ENCODE measurements around the gene TRMT1.

TRMT1 gene

GRCh38 chr19:13121551-13122274 is 5.2 kb upstream of the TRMT1 start:
- no peak overlapping the region for H3K9ac ChIP-seq (ENCODE audit: low read depth, low read length)
- H3K27ac ChIP-seq (ENCODE audit: low read length), result no peak overlapping the region
- no peaks in the 10 kb centered on the region for H3K9me3 ChIP-seq (ENCODE audit: insufficient read depth, low read length, severe bottlenecking)
- no peak overlapping the region for H2AFZ ChIP-seq (ENCODE audit: low read depth, low read length)
- H3K36me3 ChIP-seq (ENCODE audit: insufficient read depth, low read length), result peaks cover 59% of the 10 kb centered on the region
- H4K20me1 ChIP-seq (ENCODE audit: insufficient read depth, low read length), result peaks cover 66% of the 10 kb centered on the region
- peaks cover 35% of the 10 kb centered on the region for H3K4me1 ChIP-seq (ENCODE audit: insufficient read depth, low read length)
- H3K4me2 ChIP-seq (ENCODE audit: insufficient read depth, low read length), result peak overlapping the region; percentile 0; the same call in 1 of the 2 replicates
- H3K79me2 ChIP-seq (ENCODE audit: insufficient read depth, low read length), result peaks cover 87% of the 10 kb centered on the region
- H3K4me3 ChIP-seq (ENCODE audit: low read depth in 1 of 2, low read length in 2 of 2), result no peak overlapping the region
- no peaks in the 10 kb centered on the region for H3K27me3 ChIP-seq (ENCODE audit: insufficient read depth, low read length, poor library complexity)
- ATAC-seq (ENCODE audit: insufficient read depth, low read depth), result no peak
- TF ChIP-seq CTCF (IDR thresholded peaks at IDR 0.05; ENCODE audit: borderline replicate concordance, extremely low read depth, low read length, poor library complexity, severe bottlenecking), result no peak
- no peak for TF ChIP-seq EZH2 (IDR thresholded peaks at IDR 0.05; ENCODE audit: borderline replicate concordance, low read depth, low read length, severe bottlenecking)
- DNase-seq, result no peak

- Histone ChIP-seq H3K36me3 (ENCODE audit: insufficient read depth, low read length) (peaks cover 54% of the 10 kb centered on the region), H3K79me2 (ENCODE audit: insufficient read depth, low read length) (peaks cover 85% of the 10 kb centered on the region), H3K27me3 (ENCODE audit: insufficient read depth, low read length, poor library complexity) (no peaks in the 10 kb centered on the region), H3K27ac (ENCODE audit: low read length) (no peak overlapping the region), H2AFZ (ENCODE audit: low read depth, low read length) (no peak overlapping the region), H3K4me3 (ENCODE audit: low read depth in 1 of 2, low read length in 2 of 2) (no peak overlapping the region), H3K9me3 (ENCODE audit: insufficient read depth, low read length, severe bottlenecking) (no peaks in the 10 kb centered on the region), H3K4me1 (ENCODE audit: insufficient read depth, low read length) (peaks cover 38% of the 10 kb centered on the region), H4K20me1 (ENCODE audit: insufficient read depth, low read length) (peaks cover 59% of the 10 kb centered on the region), H3K4me2 (ENCODE audit: insufficient read depth, low read length) (peak overlapping the region; percentile 88; the same call in 1 of the 2 replicates), H3K9ac (ENCODE audit: low read depth, low read length) (0 out of 2 replicates have a peak overlapping the region, but pooled peaks have one; percentile 95)
- DNase-seq (no peak), ATAC-seq (ENCODE audit: insufficient read depth, low read depth) (no peak)
- TF ChIP-seq EZH2 (IDR thresholded peaks at IDR 0.05; ENCODE audit: borderline replicate concordance, low read depth, low read length, severe bottlenecking), result no peak
- TF ChIP-seq CTCF (IDR thresholded peaks at IDR 0.05; ENCODE audit: borderline replicate concordance, extremely low read depth, low read length, poor library complexity, severe bottlenecking), result no peak
Observed at GRCh38 chr19:13120817-13121216, 4.3 kb upstream of the TRMT1 start.

- peak overlapping the region; percentile 95; the same call in 1 of the 2 replicates for H3K9ac ChIP-seq (ENCODE audit: low read depth, low read length)
- peak overlapping the region; percentile 30; the same call in 1 of the 2 replicates for H3K27ac ChIP-seq (ENCODE audit: low read length)
- DNase-seq (no peak), ATAC-seq (ENCODE audit: insufficient read depth, low read depth) (no peak)
- peak overlapping the region in 1 of 2 experiments; percentile 72; a peak in 2 of 4 replicates for H3K4me3 ChIP-seq (ENCODE audit: low read depth in 1 of 2, low read length in 2 of 2)
- H4K20me1 ChIP-seq (ENCODE audit: insufficient read depth, low read length), result peaks cover 58% of the 10 kb centered on the region
- no peaks in the 10 kb centered on the region for H3K27me3 ChIP-seq (ENCODE audit: insufficient read depth, low read length, poor library complexity)
- H3K4me2 ChIP-seq (ENCODE audit: insufficient read depth, low read length), result peak overlapping the region; percentile 88
- H3K79me2 ChIP-seq (ENCODE audit: insufficient read depth, low read length), result peaks cover 85% of the 10 kb centered on the region
- no peaks in the 10 kb centered on the region for H3K9me3 ChIP-seq (ENCODE audit: insufficient read depth, low read length, severe bottlenecking)
- peaks cover 56% of the 10 kb centered on the region for H3K36me3 ChIP-seq (ENCODE audit: insufficient read depth, low read length)
- TF ChIP-seq CTCF (IDR thresholded peaks at IDR 0.05; ENCODE audit: borderline replicate concordance, extremely low read depth, low read length, poor library complexity, severe bottlenecking) (no peak), EZH2 (IDR thresholded peaks at IDR 0.05; ENCODE audit: borderline replicate concordance, low read depth, low read length, severe bottlenecking) (no peak)
- peaks cover 46% of the 10 kb centered on the region for H3K4me1 ChIP-seq (ENCODE audit: insufficient read depth, low read length)
- H2AFZ ChIP-seq (ENCODE audit: low read depth, low read length), result no peak overlapping the region
Observed at GRCh38 chr19:13120031-13120430, 3.5 kb upstream of the TRMT1 start.

Measured in DND-41 (cell line).